Thyroid gland (tissue), 4 donors: ENCODE measurements around the gene OSBPL1A.

Experiments used
- POLR2A ChIP-seq, 2 donors: fragments of 450-650 bp; IDR thresholded peaks; one replicate each; pipeline ENCODE4 v1.6.1; 2017; ENCODE audit warnings: antibody characterized with exemption in 2 of 2, mild to moderate bottlenecking in 2 of 2, moderate library complexity in 1 of 2
- TF ChIP-seq, protein P1 (sequence below), 6 experiments: fragments of 200-600 bp in 3 of 6; fragments of 450-650 bp in 3 of 6; sonication (generic) in 3 of 6; IDR thresholded peaks; one replicate each; pipeline ENCODE4 v1.5.1; 2016 to 2019; ENCODE audit warnings: antibody characterized with exemption in 6 of 6, mild to moderate bottlenecking in 2 of 6, inconsistent platforms in 1 of 6, moderate library complexity in 1 of 6

DNA sequence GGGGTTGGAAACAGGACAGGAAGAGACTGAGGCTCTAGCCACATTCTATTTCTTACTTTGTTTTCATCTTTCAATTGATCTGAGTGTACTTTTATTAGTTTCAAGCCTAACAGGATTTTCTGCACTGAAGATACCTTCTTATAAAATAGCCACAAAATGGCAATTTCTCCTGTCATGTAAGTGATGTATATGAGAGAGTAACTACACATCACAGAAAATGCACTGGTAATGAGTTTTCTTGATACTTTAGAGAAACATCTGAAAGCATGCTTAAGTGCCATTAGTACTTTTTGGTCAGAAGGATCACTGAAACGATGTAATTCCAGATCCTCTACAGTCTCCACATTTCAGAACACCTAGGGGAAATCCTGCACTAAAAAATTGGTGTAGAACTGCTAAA lies 153.9 kb downstream of the OSBPL1A start:
- no peak for TF ChIP-seq POLR2A (IDR thresholded peaks at IDR 0.05)
- TF ChIP-seq, protein P1, sequence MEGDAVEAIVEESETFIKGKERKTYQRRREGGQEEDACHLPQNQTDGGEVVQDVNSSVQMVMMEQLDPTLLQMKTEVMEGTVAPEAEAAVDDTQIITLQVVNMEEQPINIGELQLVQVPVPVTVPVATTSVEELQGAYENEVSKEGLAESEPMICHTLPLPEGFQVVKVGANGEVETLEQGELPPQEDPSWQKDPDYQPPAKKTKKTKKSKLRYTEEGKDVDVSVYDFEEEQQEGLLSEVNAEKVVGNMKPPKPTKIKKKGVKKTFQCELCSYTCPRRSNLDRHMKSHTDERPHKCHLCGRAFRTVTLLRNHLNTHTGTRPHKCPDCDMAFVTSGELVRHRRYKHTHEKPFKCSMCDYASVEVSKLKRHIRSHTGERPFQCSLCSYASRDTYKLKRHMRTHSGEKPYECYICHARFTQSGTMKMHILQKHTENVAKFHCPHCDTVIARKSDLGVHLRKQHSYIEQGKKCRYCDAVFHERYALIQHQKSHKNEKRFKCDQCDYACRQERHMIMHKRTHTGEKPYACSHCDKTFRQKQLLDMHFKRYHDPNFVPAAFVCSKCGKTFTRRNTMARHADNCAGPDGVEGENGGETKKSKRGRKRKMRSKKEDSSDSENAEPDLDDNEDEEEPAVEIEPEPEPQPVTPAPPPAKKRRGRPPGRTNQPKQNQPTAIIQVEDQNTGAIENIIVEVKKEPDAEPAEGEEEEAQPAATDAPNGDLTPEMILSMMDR (IDR thresholded peaks at IDR 0.05), result no peak
